GM21528 (cell line): ENCODE measurements around the gene GEMIN7.

ENCODE experiments used
- ATAC-seq: cut with Tn5 transposase; IDR thresholded peaks from one replicate; pipeline ENCODE4 v1.9.1; 2021; ENCODE audit warnings: mild to moderate bottlenecking, moderate library complexity; ENCODE audit not compliant: unreplicated experiment, low FRiP score

Gene GEMIN7

GRCh38 chr19:45125360-45125759 lies 46.3 kb downstream of the GEMIN7 start:
- no peak for ATAC-seq

GRCh38 chr19:45125975-45126493 lies 47.0 kb downstream of the GEMIN7 start:
- no peak for ATAC-seq

- no peak for ATAC-seq
These were observed 47.6 kb downstream of the GEMIN7 start for GRCh38 chr19:45126654-45127053.

- no peak for ATAC-seq
These were observed 49.1 kb downstream of the GEMIN7 start for GRCh38 chr19:45128146-45128545.

- no peak for ATAC-seq
These were observed 49.7 kb downstream of the GEMIN7 start for GRCh38 chr19:45128806-45129205.

- ATAC-seq = no peak
These were observed 51.2 kb downstream of the GEMIN7 start for GRCh38 chr19:45130236-45130635.

- no peak for ATAC-seq
These were observed 52.0 kb downstream of the GEMIN7 start for GRCh38 chr19:45130888-45131615.

GRCh38 chr19:45133661-45134060 lies 54.6 kb downstream of the GEMIN7 start:
- ATAC-seq = no peak

- ATAC-seq = no peak
These were observed 56.3 kb downstream of the GEMIN7 start for GRCh38 chr19:45135176-45135885.

- ATAC-seq = peak; percentile 5
These were observed 57.6 kb downstream of the GEMIN7 start for GRCh38 chr19:45136507-45137178.

GRCh38 chr19:45137179-45137761 lies 58.2 kb downstream of the GEMIN7 start:
- ATAC-seq = peak; percentile 55

GRCh38 chr19:45138303-45138751 lies 59.3 kb downstream of the GEMIN7 start:
- no peak for ATAC-seq

- ATAC-seq = no peak
These were observed 60.5 kb downstream of the GEMIN7 start for GRCh38 chr19:45139286-45140143.

- ATAC-seq = no peak
These were observed 61.1 kb downstream of the GEMIN7 start for GRCh38 chr19:45140144-45140503.

- ATAC-seq = no peak
These were observed 61.5 kb downstream of the GEMIN7 start for GRCh38 chr19:45140533-45140932.
